HG02840 (cell line): ENCODE measurements around the gene PCDHGA3.
"Not testable (repeated sequence)": the region's sequence is repeated elsewhere in the genome, so short reads cannot be mapped to it uniquely, and the experiment has no call there.

Source experiments
- ATAC-seq: cut with Tn5 transposase; IDR thresholded peaks from one replicate; pipeline ENCODE4 v1.9.1; 2021; ENCODE audit warnings: mild to moderate bottlenecking, moderate library complexity, moderate number of reproducible peaks; ENCODE audit not compliant: unreplicated experiment, low FRiP score

The PCDHGA3 gene

GRCh38 chr5:141375444-141376155 is 32.0 kb downstream of the PCDHGA3 start:
- not testable (repeated sequence) for ATAC-seq

- ATAC-seq, result no peak
Measured at GRCh38 chr5:141382469-141383294, 39.1 kb downstream of the PCDHGA3 start, which contains the start of gene PCDHGA7. Gene PCDHGA7, plus strand, starts transcription at chr5:141382742. Its CDS starts 158 bp downstream, at chr5:141382900.

- no peak for ATAC-seq
Measured at GRCh38 chr5:141383345-141383744, 39.7 kb downstream of the PCDHGA3 start.

- ATAC-seq, result no peak
Measured at GRCh38 chr5:141384471-141385267, 41.0 kb downstream of the PCDHGA3 start.

GRCh38 chr5:141387557-141388311 is 44.1 kb downstream of the PCDHGA3 start, which contains the start of gene PCDHGB4:
Gene PCDHGB4, plus strand, starts transcription at chr5:141387698. Its CDS starts 187 bp downstream, at chr5:141387885.
- ATAC-seq, result not testable (repeated sequence)

- ATAC-seq, result no peak
Measured at GRCh38 chr5:141388661-141389060, 45.0 kb downstream of the PCDHGA3 start.

GRCh38 chr5:141389153-141390042 is 45.8 kb downstream of the PCDHGA3 start:
- ATAC-seq, result no peak

- ATAC-seq, result no peak
Measured at GRCh38 chr5:141392429-141393198, 49.0 kb downstream of the PCDHGA3 start, which contains the start of gene PCDHGA8. Gene PCDHGA8, plus strand, starts transcription at chr5:141392633. Its CDS starts 181 bp downstream, at chr5:141392814.

GRCh38 chr5:141393267-141393666 is 49.6 kb downstream of the PCDHGA3 start:
- ATAC-seq, result no peak

- not testable (repeated sequence) for ATAC-seq
Measured at GRCh38 chr5:141394401-141395187, 51.0 kb downstream of the PCDHGA3 start.
